Dedifferentiated amniotic fluid mesenchymal stem cell (primary cell): Measurements from ENCODE around the gene AHRR.
"Not testable (repeated sequence)": the region's sequence is repeated elsewhere in the genome, so short reads cannot be mapped to it uniquely, and the experiment has no call there.

ENCODE experiments used
- DNase-seq: peaks from one replicate; pipeline ENCODE4 v3.0.0-alpha.2; 2016; ENCODE audit errors: extremely low spot score

AHRR gene

GRCh38 chr5:395921-396530, 74.5 kb downstream of the AHRR start:
- no peak for DNase-seq

DNA sequence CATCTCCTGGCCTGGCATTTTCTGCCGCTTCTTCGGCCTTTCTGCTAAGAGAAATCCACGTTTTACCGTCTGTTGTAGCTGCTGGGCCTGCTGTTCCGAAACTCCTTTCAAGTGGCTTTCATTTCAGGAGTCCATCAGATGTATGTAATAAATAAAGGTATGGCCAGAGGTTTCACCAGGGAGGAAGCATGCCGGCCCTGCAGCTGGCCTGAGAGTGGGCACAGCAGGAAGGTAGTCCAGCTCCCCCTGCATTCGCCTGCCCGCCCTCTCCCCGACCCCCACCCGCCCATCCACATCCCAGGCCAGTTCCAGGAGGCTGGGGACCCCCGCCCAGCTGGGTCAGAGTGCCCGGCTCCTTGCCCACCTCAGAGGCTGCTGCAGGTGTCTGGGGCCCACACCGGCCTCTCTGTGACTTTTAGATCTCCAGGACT, 75.0 kb downstream of the AHRR start:
- no peak for DNase-seq

DNA sequence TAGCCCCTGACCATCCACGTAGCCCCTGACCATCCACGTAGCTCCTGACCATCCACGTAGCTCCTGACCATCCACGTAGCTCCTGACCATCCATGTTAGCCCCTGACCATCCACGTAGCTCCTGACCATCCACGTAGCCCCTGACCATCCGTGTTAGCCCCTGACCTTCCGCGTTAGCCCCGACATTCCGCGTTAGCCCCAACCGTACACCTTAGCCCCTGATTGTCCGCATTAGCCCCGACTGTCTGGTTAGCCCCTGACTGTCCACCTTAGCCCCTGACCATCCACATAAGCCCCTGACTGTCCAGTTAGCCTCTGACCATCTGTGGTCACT, 76.6 kb downstream of the AHRR start:
- DNase-seq, result not testable (repeated sequence)

DNA sequence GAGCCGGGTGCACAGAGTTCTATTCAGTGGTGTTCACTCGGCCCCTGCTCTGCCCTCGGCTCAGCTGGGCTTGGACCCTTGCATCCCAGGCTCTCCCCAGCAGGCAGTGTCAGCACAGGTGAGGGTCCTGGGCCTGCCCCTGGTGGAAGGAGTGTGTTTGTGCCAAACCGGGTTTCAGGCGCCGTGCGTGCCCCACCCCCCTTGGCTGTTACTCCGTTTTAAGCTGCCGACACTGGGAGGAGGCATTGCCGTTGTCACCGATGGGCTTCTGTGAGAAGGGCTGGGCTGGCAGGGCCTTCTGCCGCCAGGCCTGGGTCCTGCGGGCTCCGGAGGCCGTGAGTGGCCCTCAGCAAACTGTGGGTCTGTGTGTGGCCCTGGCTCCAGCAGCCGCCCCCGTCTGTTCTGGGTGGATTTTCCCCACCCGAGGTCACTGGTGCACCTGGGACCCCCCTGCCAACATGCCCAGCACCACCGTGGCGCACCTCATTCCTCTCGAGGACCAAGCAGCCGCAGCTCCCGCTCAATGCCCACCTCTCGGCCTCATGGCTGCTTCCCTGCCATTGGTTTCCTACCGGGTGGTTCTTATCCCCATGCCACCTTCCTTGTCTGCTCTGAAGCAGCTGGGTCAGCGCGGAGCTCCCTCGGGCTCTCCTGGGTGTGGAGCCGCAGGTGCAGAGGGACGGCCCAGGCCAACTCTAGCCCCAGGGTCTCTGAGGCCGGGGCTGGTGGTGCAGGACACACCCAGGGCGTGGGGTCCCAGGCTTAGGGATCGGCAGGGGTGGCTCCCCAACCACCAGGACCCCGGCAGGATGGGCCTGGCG, 77.2 kb downstream of the AHRR start:
- no peak for DNase-seq

DNA sequence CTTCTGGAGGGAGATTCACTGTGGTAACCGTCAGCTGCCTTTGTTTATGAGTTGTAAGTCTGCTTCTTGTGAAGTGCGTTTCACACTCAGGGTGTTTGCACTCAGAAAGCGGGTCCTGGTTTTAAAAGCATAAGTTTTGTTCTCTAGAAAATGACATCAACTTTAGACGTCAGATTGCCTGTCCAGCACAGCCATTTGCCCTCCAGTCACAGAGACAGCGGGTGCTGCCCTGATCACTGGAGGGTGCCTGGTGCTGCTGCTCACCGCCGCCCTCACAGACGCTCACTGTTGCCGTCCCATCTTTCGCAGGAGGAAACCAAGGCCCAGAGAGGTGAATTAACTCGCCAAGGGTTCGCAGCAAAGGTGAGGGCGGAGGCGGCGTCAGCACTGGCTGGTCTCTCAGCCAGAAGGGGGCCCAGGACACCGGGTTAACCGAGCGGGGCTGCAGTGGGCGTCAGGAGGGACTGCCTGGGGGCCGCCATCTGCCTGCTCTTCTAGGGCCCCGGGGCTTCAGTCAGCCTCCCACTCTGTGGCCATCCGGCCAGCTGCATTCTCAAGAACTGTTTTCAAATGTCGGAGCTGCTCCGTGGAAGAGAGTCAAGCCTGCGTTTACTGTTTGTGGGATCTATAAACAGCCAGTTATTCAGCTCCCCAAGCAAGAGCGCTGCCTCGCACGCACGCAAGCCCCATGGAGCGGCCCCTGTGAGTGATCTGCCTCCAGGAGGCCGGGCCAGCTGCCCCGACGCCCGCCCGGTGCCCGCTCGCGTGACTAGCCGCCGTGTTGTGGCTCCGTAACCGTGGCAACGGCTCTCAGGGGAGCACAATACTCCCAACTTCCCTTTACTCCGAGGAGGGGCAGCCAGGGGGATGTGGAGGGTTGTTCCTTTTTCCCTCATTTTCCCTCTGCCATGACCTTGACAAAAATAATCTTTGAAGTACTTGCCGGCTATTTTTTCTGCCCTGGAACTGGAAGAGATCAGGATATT, 78.1 kb downstream of the AHRR start:
- peak; percentile 97 for DNase-seq

GRCh38 chr5:400282-401145, 79.0 kb downstream of the AHRR start:
- peak; percentile 93 for DNase-seq

- DNase-seq, result no peak
Observed at GRCh38 chr5:401146-402034, 79.9 kb downstream of the AHRR start.

DNA sequence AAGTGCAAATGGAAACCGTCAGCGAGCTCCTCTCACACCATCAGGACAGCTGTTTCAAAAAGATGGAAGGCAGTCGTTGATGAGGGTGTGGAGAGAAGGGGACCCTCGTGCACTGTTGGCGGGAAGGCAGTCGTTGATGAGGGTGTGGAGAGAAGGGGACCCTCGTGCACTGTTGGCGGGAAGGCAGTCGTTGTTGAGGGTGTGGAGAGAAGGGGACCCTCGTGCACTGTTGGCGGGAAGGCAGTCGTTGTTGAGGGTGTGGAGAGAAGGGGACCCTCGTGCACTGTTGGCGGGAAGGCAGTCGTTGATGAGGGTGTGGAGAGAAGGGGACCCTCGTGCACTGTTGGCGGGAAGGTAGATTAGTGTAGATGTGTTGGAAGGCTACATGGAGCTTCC, 80.7 kb downstream of the AHRR start:
- not testable (repeated sequence) for DNase-seq

- no peak for DNase-seq
Observed at GRCh38 chr5:402615-403359, 81.3 kb downstream of the AHRR start.

- no peak for DNase-seq
Observed at GRCh38 chr5:403995-404394, 82.5 kb downstream of the AHRR start.

- DNase-seq, result no peak
Observed at GRCh38 chr5:404666-405241, 83.2 kb downstream of the AHRR start.

- no peak for DNase-seq
Observed at GRCh38 chr5:405421-405820, 83.9 kb downstream of the AHRR start.

GRCh38 chr5:406041-406440, 84.5 kb downstream of the AHRR start:
- no peak for DNase-seq

DNA sequence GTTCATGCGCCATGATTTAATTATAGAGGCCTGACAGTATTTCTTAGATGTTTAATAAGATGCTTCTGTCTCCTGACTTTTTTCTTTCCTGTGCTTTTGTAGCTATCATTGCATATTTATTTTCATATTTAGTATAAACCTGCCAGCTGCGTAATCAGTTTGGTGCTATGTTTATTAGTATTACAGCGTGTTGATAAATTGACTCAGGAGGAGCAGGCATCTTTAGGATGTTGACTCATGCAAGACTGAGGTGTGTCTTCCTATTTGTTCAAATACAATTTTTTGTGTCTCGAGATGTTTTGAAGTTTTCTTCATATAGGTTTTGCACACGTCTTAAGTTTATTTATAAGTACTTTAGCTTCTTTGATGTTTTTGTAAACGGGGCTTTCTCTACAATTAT, 85.5 kb downstream of the AHRR start:
- no peak for DNase-seq

DNA sequence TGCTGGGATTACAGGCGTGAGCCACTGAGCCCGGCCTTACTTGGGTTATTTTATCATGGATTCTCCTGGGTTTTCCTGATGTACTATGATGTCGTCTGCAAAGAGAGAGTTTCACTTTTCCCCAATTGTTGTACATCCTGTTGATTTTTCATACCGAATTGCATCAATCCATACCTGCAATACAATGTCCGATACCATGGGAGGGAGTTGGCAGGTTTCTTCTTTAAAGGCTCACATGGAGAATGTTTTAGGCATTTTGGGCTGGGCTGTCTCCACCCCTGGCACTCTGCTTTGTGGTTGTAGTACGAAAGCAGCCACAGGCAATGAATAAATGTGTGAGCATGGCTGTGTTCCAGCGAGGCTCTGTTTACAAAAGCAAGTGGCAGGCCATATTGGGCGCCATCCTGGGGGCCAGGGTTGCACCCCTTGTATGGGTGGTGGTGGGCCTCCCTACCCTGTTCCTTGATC, 86.3 kb downstream of the AHRR start:
- no peak for DNase-seq

DNA sequence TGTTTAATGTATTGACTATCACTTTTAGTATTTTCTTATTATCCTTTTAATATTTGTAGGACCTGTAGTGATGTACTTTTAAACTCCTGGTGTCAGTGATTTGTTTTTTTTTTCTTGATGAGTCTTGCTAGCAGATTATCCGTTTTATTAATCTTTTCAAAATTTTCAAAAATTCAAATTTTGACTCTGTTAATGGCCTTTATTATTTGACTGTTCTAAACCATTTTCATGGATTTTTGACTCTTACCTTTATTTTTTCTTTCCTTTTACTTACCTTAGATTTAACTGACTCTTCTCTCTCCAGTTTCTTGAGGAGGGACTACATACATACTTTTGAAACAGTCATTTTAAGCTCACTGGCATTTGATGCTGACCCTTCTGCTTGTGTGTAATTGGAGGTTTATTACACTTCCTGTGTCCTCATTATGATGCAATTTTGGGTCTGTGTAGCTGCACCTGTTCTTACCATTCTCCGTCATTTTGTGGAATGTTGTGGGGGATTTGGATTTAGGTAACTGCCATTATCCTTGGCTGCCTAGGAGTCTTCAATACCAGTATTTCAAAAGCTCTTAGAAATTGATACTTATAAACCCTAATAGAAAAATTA, 89.5 kb downstream of the AHRR start:
- no peak for DNase-seq

DNA sequence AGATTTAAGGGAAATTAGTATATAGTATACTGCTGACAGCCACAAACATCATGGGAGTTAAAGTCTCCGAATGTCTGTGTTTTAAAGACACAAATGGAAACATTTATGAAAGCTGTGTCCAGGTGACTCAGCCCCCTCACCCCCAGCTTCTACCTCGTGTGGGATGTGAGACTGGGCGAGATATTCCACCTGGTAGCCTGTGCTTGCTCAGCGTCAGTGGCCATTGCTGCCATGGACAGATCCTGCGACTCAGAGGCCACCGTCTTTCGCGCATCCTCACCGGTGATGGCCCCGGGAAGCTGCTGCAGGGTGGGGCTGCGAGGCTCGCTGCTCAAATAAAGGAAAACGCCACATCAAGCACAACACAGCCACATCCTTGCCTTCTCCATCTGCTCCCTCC, 90.2 kb downstream of the AHRR start:
- no peak for DNase-seq

- not testable (repeated sequence) for DNase-seq
Observed at GRCh38 chr5:414991-415927, 93.7 kb downstream of the AHRR start.
